Measurements from ENCODE around the gene QSER1.
"Not testable (repeated sequence)": the region's sequence is repeated elsewhere in the genome, so short reads cannot be mapped to it uniquely, and the experiment has no call there.

QSER1 gene

DNA sequence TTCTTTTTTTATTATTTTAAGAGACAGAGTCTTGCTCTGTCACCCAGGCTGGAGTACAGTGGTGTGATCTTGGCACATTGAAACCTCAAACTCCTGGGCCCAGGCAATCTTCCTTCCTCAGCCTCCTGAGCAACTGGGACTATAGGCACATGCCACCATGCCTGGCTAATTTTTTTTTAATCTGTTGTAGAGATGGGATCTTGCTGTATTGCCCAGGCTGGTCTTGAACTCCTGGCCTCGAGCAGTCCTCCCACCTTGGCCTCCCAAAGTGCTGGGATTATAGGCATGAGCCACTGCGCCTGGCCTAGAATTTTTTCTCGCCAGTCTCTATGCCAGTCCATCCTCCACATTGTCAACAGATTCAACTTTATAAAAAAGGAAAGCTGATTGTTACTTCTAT is 44.7 kb downstream of the QSER1 start:
- not testable (repeated sequence) for FAIRE-seq

DNA sequence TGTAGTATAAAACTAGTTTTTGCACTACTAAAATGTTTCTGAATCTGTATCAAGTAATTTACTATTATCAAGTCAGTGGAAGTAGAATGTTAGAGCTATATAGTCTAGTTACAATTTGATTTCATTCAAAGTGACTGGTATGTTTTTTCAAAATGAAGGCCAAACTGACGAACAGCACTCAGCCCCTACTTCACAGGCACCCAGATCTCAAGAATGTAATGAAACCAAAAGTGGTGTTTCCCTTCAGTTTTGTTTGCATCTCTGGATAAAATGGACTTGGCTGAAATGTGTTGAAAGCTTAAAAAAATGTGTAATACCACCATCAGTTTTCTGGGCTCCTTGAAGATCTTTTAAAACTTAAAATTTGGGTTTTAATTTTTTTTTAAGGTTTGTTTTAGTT is 46.4 kb downstream of the QSER1 start:
- no peak for FAIRE-seq

DNA sequence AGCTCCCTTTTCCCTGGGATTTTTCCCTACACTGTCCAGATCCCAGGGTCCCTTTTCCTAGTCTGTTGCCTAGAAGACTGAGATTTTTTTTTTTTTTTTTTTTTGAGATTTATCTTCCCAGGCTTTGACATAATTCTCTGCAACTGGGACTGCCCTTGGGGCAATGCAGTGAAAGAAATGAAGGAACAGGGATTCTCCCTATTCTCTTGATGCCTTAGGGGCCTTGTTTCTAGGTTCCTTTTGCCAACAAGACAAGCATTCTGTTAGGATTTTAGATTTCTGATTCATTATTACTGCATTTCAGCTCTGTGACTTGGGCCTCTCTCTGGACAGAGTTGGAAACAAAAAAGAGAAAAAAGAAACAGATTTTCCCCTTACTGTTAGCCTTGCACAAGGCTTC is 47.3 kb downstream of the QSER1 start:
- no peak for FAIRE-seq

DNA sequence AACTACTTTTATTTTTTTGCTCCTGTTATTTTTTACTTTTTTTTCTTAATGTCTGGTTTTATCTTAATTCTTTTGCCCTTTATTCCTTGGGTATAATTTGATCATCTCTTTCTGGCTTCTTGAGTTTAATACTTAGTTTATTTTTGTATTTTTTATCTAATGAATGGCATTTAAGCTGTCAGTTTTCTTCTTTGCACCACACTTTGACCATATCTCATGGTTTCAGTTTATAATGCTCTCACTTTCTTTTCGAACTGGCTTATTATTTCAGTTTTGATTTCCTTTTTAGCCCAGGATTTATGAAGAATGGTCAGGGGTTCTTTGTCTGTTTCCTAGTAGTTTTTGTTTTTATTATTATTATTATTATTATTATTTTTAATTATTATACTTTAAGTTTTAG is 48.3 kb downstream of the QSER1 start:
- FAIRE-seq = no peak

DNA sequence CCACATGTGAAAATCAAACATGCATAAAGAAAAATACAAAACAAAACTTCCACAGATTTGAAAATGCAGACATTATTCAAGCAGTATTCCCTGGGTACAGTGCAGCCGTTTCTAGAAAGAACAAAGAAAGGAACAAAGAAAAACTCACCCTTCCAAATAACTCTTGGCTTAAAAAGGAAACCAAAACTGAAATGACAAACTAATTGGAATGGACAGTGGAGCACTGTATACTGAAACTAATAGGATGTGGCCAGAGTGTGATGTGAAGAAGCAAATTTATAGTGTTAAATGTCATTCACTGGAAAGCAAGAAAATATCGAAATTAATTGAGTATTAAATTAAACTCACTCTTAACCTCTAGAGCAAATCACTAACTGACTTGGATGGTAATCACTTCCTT is 55.4 kb downstream of the QSER1 start:
- no peak for FAIRE-seq

DNA sequence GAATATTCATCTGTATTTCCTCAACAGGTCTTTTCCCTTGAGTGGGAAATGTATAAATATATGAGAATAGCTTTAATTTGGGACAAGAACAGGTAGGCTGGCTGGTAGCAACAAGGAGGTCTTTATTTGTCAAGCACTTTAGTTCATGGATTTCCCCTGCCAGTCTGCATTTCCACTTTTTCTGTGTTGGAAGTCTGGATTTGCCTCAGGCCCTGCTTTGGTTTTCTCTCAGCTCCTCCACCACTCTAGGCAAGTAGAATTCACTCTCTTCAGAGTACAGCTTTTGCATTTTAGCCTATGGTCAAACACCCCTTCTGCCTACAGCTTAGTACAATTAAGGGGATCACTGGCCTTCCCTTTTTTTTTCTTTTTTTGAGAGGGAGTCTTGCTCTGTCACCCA is 57.1 kb downstream of the QSER1 start:
- no peak for FAIRE-seq

DNA sequence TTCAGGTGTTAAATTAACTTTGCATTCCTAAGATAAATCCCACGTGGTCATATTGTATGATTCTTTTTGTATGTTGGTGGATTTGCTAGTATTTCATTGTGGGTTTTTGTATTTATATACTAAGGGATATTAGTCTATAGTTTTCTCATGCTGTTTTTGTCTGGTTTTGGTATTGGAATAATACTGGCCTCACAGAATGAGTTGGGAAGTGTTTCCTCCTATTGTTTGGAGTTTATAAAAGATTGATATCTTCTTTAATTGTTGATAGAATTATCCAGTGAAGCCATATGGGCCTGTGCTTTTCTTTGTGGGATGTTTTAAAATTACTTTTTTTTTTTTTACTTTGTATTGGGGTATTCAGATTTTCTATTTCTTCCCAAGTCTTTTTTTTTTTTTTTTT is 59.8 kb downstream of the QSER1 start:
- no peak for FAIRE-seq

DNA sequence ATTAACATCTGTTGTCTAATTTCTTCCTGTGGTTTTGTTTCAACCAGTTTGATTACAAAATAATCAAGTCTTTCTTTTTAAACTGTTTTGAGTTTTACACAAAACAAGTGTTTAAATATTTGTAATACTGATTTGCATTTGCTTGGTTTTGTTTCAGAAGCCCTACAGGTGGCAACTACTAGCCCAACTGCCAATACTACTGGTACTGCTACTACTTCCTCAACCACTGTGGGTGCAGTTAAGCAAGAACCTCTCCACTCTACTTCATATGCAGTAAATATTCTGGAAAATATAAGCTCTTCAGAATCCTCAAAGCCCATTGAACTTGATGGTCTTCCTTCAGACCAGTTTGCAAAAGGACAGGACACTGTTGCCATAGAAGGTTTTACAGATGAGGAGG is 61.1 kb downstream of the QSER1 start:
- FAIRE-seq = no peak

DNA sequence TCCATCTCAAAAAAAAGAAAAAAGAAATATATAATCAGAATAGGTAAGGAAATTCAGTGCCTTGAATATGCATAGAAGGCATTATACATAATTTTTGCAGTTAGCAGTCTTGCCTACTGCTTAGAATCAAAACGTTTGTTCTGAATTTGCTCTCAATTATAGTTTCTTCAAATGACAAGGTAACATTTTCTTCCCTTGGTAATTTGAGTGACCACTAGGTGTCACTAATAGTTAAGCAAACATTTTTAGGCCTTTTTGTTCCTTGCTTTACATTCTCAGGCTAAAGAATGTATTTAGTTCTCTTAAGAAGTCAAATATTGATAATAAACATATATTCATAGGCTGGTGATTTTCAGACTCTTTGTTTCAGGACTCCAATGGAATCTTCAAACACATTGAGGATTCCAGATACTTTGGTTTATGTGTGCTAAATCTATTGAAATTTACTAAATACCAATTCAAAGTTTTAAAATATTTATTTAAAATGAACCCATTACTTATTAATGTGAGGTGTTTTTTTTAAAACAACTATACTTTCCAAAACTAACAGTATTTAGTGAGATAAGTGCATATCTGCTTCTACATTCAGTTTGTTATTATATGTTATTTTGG is 68.0 kb downstream of the QSER1 start:
- FAIRE-seq = peak; percentile 98

DNA sequence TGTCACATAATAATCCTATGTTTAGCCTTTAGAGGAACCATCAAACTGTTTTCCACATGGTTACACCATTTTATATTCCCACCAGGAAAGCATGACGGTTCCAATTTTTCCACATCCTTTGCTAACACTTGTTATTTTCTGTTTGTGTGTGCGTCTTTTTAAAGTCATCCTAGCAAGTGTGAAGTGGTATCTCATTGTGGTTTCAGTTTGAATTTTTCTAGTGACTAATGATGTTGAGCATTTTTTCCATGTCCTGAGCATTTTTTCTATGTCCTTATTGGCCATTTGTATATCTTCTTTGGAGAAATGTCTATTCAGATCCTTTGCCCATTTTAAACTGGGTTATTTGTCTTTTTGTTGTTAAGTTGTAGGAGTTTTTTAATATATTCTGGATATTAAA is 69.4 kb downstream of the QSER1 start:
- no peak for FAIRE-seq

DNA sequence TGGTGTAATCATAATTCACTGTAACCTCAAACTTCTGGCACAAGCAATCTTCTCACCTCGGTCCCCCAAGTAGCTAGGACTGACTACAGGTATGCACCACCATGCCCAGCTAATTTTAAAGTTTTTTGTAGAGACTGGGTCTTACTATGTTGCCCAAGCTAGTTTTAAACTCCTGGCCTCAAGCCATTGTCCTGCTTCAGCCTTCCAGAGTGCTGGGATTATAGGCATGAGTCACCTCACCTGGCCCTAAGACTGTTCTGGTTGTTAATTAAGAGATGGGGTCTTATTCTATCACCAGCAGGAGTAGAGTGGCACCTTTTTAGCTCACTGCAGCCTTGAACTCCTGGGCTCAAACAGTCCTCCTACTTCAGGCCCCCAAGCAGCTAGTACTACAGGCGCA is 71.1 kb downstream of the QSER1 start:
- no peak for FAIRE-seq

DNA sequence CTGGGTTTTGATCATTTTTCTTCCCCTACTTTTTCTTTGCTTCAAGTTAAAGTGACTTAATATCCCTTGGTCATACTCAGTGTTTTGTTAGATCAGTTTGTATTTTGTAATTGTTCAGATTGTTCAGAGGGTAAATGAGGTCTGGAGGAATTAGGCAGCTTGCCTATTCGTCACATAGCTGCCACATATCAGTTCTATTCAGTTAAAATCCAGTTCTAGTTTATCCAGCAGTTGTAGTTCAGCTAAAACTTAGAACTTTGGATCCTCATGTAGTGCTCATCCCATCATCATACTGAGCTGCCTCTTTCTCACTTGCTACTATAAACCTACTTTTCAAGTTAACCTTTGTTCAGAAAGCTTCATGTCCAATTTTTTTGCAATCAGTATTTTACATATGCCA is 75.9 kb downstream of the QSER1 start:
- no peak for FAIRE-seq

DNA sequence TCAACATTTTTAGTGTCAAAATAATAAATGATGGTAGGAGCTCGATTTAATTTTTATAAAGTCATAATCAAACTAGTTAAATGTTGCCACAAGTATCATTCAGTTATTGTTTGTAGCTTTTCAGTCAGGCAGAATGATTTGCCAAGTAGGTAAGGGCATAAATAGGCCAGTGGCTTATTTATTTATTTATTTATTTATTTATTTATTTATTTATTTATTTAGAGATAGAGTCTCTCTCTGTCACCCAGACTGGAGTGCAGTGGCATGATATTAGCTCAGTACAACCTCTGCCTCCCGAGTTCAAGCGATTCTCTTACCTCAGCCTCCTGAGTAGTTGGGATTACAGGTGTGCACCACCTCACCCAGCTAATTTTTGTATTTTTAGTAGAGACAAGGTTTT is 79.6 kb downstream of the QSER1 start:
- FAIRE-seq = not testable (repeated sequence)

DNA sequence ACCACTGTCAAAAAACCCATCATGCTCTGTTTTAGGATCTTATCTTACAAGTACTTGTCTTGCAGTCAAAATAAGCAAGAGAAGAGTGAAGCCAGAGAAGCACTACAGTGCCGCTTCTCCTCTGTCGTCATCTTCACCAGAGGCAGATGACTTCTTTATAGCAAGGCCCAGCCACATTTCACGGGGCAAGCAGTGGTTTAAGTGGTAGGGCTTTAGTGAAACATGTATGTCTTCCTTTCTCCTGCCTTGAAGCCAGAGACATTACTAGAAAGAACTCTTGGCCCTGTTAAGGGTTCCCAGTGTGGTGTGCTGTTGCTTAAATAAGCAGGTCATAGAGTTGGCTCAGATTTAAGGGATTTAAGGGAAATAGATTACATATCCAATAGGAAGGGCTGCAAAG is 80.2 kb downstream of the QSER1 start:
- no peak for FAIRE-seq

DNA sequence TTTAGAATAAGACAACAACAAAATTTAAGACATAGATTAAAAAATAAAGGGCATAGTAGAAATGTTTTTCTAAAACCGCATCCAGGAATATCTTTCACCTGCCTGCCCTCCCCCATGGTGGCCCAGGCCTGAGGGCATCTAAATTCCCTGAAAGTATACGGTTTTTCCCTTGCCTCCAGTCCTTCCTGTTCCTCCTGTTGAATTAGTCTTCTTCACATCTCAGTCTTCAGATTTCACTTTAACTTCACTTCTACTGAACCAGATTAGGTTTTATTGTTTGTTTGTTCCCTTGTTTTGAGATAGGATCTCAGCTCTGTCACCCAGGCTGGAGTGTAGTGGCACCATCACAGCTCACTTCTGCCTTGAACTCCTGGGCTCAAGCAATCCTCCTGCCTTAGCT is 90.0 kb downstream of the QSER1 start:
- no peak for FAIRE-seq

DNA sequence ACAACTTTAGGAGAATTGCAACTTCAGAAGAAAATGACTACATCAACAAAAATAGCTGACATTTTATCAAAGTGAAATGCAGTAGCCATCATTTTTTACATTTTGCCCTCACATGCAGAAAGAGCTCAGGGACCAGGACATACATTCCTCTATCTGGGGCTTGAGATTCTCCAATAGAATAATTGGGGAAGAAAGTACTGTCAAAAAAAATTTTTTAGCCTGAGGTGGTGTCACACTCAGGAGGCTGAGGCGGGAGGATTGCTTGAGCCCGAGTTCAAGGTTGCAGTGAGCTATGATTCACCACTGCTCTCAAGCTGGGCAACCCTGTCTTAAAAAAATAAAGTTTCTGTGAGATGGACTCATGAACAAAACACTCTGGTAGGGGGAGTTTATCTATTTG is 90.9 kb downstream of the QSER1 start:
- FAIRE-seq = no peak

DNA sequence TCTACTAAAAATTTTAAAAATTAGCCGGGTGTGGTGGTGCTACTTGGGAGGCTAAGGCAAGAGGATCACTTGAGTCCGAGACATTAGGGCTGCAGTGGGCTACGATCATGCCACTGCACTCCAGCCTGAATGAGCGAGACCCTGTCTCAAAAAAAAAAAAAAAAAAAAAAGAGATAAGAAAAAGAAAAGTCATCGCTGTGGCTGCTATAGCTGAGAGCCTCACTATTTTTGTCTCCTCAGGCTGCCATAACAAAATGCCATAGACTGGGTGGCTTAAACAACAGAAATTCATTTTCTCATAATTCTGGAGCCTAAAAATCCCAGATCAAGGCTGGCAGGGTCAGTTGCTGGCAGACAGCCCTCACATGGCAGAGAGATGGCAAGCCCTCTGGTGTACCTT is 93.0 kb downstream of the QSER1 start:
- no peak for FAIRE-seq

DNA sequence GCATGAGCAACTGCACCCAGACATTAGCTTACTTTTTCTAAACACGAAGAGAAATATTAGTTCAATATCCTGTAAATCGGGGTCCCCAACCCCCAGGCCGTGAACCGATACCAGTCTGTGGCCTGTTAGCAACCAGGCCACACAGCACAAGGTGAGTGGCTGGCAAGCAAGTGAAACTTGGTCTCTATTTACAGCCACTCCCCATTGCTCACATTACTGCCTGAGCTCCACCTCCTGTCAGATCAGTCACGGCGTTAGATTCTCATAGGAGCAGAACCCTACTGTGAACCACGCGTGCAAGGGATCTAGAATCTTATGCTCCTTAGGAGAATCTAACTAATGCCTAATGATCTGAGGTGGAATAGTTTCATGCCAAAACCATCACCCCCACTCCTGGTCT is 95.2 kb downstream of the QSER1 start:
- FAIRE-seq = no peak

DNA sequence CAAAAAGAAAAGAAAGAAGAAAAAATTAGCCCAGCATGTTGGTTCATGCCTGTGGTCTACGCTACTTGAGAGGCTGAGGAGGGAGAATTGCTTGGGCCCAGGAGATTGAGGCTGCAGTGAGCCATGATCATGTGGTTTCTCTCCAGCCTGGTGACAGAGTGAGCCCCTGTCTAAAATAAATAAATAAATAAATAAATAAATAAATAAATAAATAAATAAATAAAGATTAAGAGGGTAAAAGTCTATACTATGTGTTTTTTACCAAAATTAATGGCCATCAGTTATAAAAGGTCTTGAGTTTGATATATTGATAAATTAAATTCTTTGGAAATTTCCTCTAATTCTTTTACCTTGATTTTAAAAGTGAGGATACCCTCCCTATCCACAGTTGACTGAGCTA is 97.9 kb downstream of the QSER1 start:
- FAIRE-seq = no peak

DNA sequence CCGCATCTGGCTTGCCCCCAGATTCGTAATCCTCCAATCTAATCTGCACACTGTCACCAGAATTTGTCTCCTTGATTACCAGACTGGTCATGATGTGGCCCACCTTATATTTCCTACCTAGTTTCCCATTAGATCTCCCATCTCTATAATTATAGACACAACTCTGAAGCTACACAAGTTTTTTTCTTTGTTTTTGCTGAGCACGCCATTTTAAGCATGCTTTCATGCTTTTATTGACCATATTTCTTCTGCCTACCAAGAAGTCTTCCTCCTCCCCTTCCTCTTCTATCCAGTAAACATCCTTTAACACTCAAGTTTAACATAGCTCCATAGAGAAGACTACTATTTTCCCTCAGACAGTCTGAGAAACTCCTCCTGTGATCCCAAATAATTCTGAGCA is 98.8 kb downstream of the QSER1 start:
- no peak for FAIRE-seq

DNA sequence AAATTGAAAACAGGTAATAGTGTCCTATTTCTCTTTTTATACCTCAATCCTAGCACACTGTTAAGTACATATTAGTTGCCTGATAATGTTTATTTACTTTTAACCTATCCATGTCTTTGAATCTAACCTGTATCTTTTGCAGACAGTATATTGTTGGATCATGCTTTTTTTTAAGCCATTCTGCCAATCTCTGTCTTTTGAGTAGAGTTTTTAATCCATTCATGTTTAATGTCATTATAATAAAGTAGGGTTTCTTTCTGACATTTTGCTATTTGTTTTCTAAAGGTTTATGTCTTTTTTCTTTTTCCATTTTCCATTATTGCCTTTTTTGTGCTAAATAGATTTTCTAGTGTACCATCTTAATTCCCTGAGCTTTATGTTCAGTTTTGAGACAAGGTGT is 99.3 kb downstream of the QSER1 start:
- no peak for FAIRE-seq

DNA sequence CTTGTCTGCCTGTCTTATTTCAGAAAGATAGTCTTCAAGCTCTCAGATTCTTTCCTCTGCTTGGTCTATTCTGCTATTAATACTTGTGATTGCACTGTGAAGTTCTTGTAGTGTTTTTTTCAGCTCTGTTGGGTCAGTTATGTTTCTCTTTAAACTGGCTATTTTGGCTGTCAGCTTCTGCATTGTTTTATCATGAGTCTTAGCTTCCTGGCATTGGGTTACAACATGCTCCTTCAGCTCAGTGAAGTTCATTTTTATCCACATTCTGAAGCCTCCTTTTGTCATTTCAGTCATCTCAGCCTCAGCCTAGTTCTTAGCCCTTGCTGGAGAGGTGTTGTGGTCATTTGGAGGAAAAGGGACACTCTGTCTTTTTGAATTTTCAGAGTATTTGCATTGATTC is 107.6 kb downstream of the QSER1 start:
- FAIRE-seq = no peak

DNA sequence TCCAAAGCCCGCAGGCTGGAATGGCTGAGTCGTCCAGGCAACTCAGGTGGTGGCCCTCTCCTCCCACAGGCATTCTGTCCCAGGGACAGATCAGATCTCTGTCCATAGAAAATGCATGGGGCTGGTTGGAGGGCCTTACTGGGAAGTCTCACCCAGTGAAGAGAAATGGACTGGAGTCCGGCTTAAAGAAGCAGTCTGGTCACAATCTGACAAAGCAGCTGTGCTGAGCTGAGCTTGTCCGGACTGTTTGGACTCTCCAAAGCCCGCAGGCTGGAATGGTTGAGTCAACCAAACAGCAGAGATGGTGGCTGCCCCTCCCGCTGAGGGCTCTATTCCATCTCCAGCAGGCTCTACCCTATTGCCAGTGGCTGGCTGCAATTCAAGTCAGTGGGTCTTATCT is 108.7 kb downstream of the QSER1 start:
- no peak for FAIRE-seq

DNA sequence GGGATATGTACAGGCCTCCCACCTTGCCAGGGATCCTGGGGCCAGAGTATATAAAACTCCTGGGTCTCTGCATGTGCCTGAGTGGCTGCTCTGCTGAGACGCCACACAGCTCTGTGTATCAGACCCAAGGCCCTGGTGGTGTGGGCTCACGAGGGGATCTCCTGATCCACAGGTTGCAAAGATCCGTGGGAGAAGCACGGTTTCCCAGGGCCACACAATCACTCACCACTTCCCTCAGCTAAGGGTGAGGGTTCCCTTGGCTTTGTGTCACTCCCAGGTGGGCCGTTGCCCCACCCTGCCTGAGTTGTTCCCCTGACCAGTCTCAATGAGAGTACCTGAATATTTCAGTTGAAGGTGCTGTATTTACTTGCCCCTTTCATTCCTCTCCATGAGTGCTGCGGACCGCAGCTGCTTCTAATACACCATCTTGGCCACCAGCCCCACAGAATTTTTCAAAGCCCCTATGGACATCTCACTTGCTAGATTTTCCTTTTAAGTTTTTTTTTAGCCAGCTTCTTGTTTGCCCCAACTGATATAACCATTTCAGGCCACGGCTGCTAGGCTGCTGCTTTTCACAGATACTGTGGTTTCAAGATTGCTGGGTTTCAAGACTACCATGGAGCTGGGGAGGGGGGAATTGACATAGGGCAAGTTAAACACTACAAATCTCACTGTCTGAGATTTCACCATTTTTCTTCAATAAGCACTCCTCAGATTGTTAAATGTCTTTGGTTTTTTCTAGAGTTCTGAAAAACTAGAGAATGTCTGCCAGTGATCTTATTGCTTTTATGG is 109.3 kb downstream of the QSER1 start:
- FAIRE-seq = no peak

DNA sequence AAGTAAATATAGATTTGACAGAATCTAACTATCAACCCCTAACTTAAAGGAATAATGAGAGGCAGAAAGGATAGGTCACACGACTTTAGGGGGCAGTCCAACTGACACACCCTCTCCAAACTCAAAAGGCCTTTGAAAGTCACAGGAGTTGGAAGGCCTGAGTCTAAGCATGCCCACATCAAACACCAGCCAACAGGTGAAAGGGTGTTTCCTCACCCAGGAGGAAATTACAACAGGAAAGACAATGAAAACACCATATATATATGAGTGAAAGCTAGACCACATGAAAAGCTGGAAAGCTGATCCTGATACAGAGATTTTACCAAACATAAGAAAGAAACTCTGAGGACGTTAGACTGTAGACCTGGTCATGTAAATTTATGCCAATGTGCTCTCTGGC is 112.6 kb downstream of the QSER1 start:
- no peak for FAIRE-seq

Measured in islet of Langerhans (tissue), 1 donor.